H9 (cell line): ENCODE data around the gene CPE. TPM values are rescaled to one million over a fixed set of nuclear protein-coding genes. Genes with fewer than 3 reads are reported as not detected.

Source experiments
- DNase-seq: peaks from one replicate; pipeline ENCODE4 v3.0.0-alpha.2; 2017
- H2AFZ ChIP-seq: one replicate; pipeline ENCODE4 v1.6.1; 2013; ENCODE audit warnings: mild to moderate bottlenecking, low read length, control low read depth, moderate library complexity
- H2AK5ac ChIP-seq: 2 replicates; pipeline ENCODE4 v1.6.1; 2013; ENCODE audit warnings: low read length, control low read depth, mixed read lengths; ENCODE audit not compliant: insufficient read length
- H2BK120ac ChIP-seq: one replicate; pipeline ENCODE4 v1.6.1; 2013; ENCODE audit warnings: low read depth, mild to moderate bottlenecking, low read length, control low read depth, inconsistent platforms; ENCODE audit not compliant: poor library complexity, severe bottlenecking
- H2BK12ac ChIP-seq: 2 replicates; pipeline ENCODE4 v1.6.1; 2013; ENCODE audit warnings: low read length, control low read depth, mixed read lengths, low read depth; ENCODE audit not compliant: insufficient read length
- H2BK15ac ChIP-seq: 2 replicates; pipeline ENCODE4 v1.6.1; 2013; ENCODE audit warnings: low read depth, low read length, control low read depth
- H2BK20ac ChIP-seq: one replicate; pipeline ENCODE4 v1.6.1; 2013; ENCODE audit warnings: low read depth, mild to moderate bottlenecking, low read length, control low read depth, inconsistent platforms; ENCODE audit not compliant: poor library complexity, severe bottlenecking
- H2BK5ac ChIP-seq: 2 replicates; pipeline ENCODE4 v1.6.1; 2013; ENCODE audit warnings: low read length, control low read depth, mixed read lengths; ENCODE audit not compliant: insufficient read length
- H3K14ac ChIP-seq: 2 replicates; pipeline ENCODE4 v1.6.1; 2013; ENCODE audit warnings: low read length, control low read depth; ENCODE audit not compliant: insufficient read depth
- H3K18ac ChIP-seq: 2 replicates; pipeline ENCODE4 v1.6.1; 2013; ENCODE audit warnings: low read depth, mild to moderate bottlenecking, mixed read lengths, low read length, control low read depth; ENCODE audit not compliant: insufficient read length
- H3K23ac ChIP-seq: 2 replicates; pipeline ENCODE4 v1.6.1; 2013; ENCODE audit warnings: low read length, control low read depth, mixed read lengths, low read depth; ENCODE audit not compliant: insufficient read length
- H3K23me2 ChIP-seq: 2 replicates; pipeline ENCODE4 v1.6.1; 2013; ENCODE audit warnings: low read depth, mild to moderate bottlenecking, mixed read lengths, low read length, control low read depth; ENCODE audit not compliant: insufficient read length, poor library complexity, severe bottlenecking
- H3K27ac ChIP-seq: 2 replicates; pipeline ENCODE4 v1.5.1; 2013; ENCODE audit warnings: low read length, control low read depth, mixed read lengths, low read depth; ENCODE audit not compliant: insufficient read length
- H3K27me3 ChIP-seq: 2 replicates; pipeline ENCODE4 v1.6.1; 2013; ENCODE audit warnings: low read length, control low read depth, inconsistent platforms; ENCODE audit not compliant: insufficient read depth
- H3K4ac ChIP-seq: 2 replicates; pipeline ENCODE4 v1.6.1; 2013; ENCODE audit warnings: low read depth, mild to moderate bottlenecking, control low read depth, inconsistent platforms, low read length, moderate library complexity
- H3K4me1 ChIP-seq: 2 replicates; pipeline ENCODE4 v1.6.1; 2013; ENCODE audit warnings: low read length, control low read depth, inconsistent platforms; ENCODE audit not compliant: insufficient read depth
- H3K4me2 ChIP-seq: 2 replicates; pipeline ENCODE4 v1.6.1; 2013; ENCODE audit warnings: low read length, control low read depth, mixed read lengths; ENCODE audit not compliant: insufficient read length, insufficient read depth
- H3K56ac ChIP-seq: 2 replicates; pipeline ENCODE4 v1.6.1; 2013; ENCODE audit warnings: low read depth, mild to moderate bottlenecking, mixed read lengths, low read length, control low read depth; ENCODE audit not compliant: insufficient read length
- H3K79me1 ChIP-seq: 2 replicates; pipeline ENCODE4 v1.6.1; 2013; ENCODE audit warnings: low read depth, mild to moderate bottlenecking, moderate library complexity, low read length, control low read depth, inconsistent platforms; ENCODE audit not compliant: insufficient read depth, poor library complexity, severe bottlenecking
- H3K79me2 ChIP-seq: 2 replicates; pipeline ENCODE4 v1.6.1; 2013; ENCODE audit warnings: low read length, control low read depth, inconsistent platforms; ENCODE audit not compliant: insufficient read depth
- H3K9ac ChIP-seq: 2 replicates; pipeline ENCODE4 v1.6.1; 2013; ENCODE audit warnings: low read length, control low read depth, mixed read lengths; ENCODE audit not compliant: insufficient read length; ENCODE audit errors: extremely low read depth
- H3K9me3 ChIP-seq: one replicate; pipeline ENCODE4 v1.6.1; 2013; ENCODE audit warnings: low read depth, low read length, inconsistent platforms; ENCODE audit not compliant: control insufficient read depth
- H3T11ph ChIP-seq: one replicate; pipeline ENCODE4 v1.6.1; 2013; ENCODE audit warnings: mild to moderate bottlenecking, low read length, control low read depth, inconsistent platforms
- H4K20me1 ChIP-seq: one replicate; pipeline ENCODE4 v1.6.1; 2013; ENCODE audit not compliant: control insufficient read depth, insufficient read length, insufficient read depth
- H4K5ac ChIP-seq: 2 replicates; pipeline ENCODE4 v1.6.1; 2013; ENCODE audit warnings: low read depth, mild to moderate bottlenecking, mixed read lengths, low read length, control low read depth; ENCODE audit not compliant: insufficient read length
- H4K8ac ChIP-seq: replicated peaks from 2 replicates; pipeline ENCODE4 v1.6.1; 2013; ENCODE audit warnings: low read length, control low read depth, mixed read lengths, low read depth; ENCODE audit not compliant: insufficient read length
- H4K91ac ChIP-seq: 2 replicates; pipeline ENCODE4 v1.6.1; 2013; ENCODE audit warnings: low read depth, mild to moderate bottlenecking, moderate library complexity, mixed read lengths, low read length, control low read depth; ENCODE audit not compliant: insufficient read length
- H3K27ac Mint-ChIP-seq, 3 experiments: 2 replicates in 2 of 3; 3 replicates in 1 of 3; pipeline ENCODE4 v1.8.0; 2020 to 2021; ENCODE audit warnings: mixed read lengths in 3 of 3, mild to moderate bottlenecking in 1 of 3, moderate library complexity in 1 of 3
- H3K27me3 Mint-ChIP-seq: 2 replicates; pipeline ENCODE4 v1.8.0; 2021; ENCODE audit warnings: low read depth, mild to moderate bottlenecking, moderate library complexity, mixed read lengths
- H3K36me3 Mint-ChIP-seq, 3 experiments: 2 replicates in 2 of 3; 3 replicates in 1 of 3; pipeline ENCODE4 v1.8.0; 2020 to 2021; ENCODE audit warnings: low read depth in 3 of 3, mixed read lengths in 3 of 3; ENCODE audit not compliant: insufficient read depth in 1 of 3
- H3K4me1 Mint-ChIP-seq, 2 experiments: 2 replicates each; pipeline ENCODE4 v1.8.0; 2020; ENCODE audit warnings: mixed read lengths in 2 of 2
- H3K4me3 Mint-ChIP-seq, 2 experiments: 2 replicates in 1 of 2; 3 replicates in 1 of 2; pipeline ENCODE4 v1.8.0; 2020 to 2021; ENCODE audit warnings: mild to moderate bottlenecking in 2 of 2, mixed read lengths in 2 of 2, moderate library complexity in 1 of 2
- H3K9me3 Mint-ChIP-seq, 2 experiments: 2 replicates in 1 of 2; 3 replicates in 1 of 2; pipeline ENCODE4 v1.8.0; 2020; ENCODE audit warnings: mild to moderate bottlenecking in 2 of 2, mixed read lengths in 2 of 2, moderate library complexity in 1 of 2
- CTCF ChIP-seq: fragments of 200-600 bp; sonication (generic); conservative IDR thresholded peaks from 3 replicates; pipeline ENCODE4 v1.8.0; 2021; ENCODE audit warnings: antibody characterized with exemption, mild to moderate bottlenecking
- WGBS: extraction: QIAGEN DNeasy Blood & Tissue Kit; methylation state at CpG from one replicate; pipeline ENCODE4 v1.1.7; 2013; ENCODE audit warnings: missing lambda C conversion rate, low lambda C conversion rate, mixed read lengths; ENCODE audit not compliant: insufficient read length; ENCODE audit errors: extremely low coverage; 5-methylcytosine and 5-hydroxymethylcytosine counted together
- total RNA-seq: library from RNA; stranded (reverse); gene quantifications from 2 replicates; pipeline ENCODE4 v1.2.1, GENCODE V29; 2021

CPE gene
- total RNA-seq, 1 experiment from 2014 or later = 10.0 TPM

GRCh38 chr4:165386328-165386727 is 7.5 kb downstream of the CPE start:
- no peak overlapping the region for H2AFZ ChIP-seq
- no peak overlapping the region for H4K5ac ChIP-seq

More at GRCh38 chr4:165386328-165386727, 7.5 kb downstream of the CPE start:
- H3K79me1 ChIP-seq = no peaks in the 10 kb centered on the region
- H4K8ac ChIP-seq = no peak overlapping the region
- no peak overlapping the region for H3K56ac ChIP-seq
- no peaks in the 10 kb centered on the region for H3K36me3 Mint-ChIP-seq
- H3K23ac ChIP-seq = no peak overlapping the region
- H2BK15ac ChIP-seq = no peak overlapping the region
- no peak overlapping the region for H2AK5ac ChIP-seq
- no peak overlapping the region for H3K27ac Mint-ChIP-seq
- no peaks in the 10 kb centered on the region for H3K27me3 ChIP-seq
- H3K4me3 Mint-ChIP-seq = no peak overlapping the region
- no peak overlapping the region for H3K14ac ChIP-seq
- no peaks in the 10 kb centered on the region for H3K9me3 ChIP-seq
- TF ChIP-seq CTCF = no peak
- no peak overlapping the region for H3T11ph ChIP-seq
- H3K18ac ChIP-seq = no peak overlapping the region
- no peak overlapping the region for H3K27ac ChIP-seq
- no CpG with 5 or more reads among the region's 1 CpG for WGBS
- H3K4me1 ChIP-seq = no peaks in the 10 kb centered on the region; the same call in 1 of the 2 replicates
- H2BK20ac ChIP-seq = no peak overlapping the region
- DNase-seq = no peak
- H3K9ac ChIP-seq = no peak overlapping the region
- no peak overlapping the region for H2BK120ac ChIP-seq
- no peaks in the 10 kb centered on the region for H3K23me2 ChIP-seq
- H3K4me1 Mint-ChIP-seq = peaks cover 7 to 12% of the 10 kb centered on the region in 2 experiments
- no peak overlapping the region for H2BK12ac ChIP-seq
- H3K79me2 ChIP-seq = no peaks in the 10 kb centered on the region
- H3K27me3 Mint-ChIP-seq = no peaks in the 10 kb centered on the region
- no peaks in the 10 kb centered on the region for H4K20me1 ChIP-seq
- no peak overlapping the region for H2BK5ac ChIP-seq
- H3K4ac ChIP-seq = no peak overlapping the region
- no peaks in the 10 kb centered on the region for H3K9me3 Mint-ChIP-seq
- H3K4me2 ChIP-seq = no peak overlapping the region
- H4K91ac ChIP-seq = no peak overlapping the region
